Osteoblast (primary cell): ENCODE data around the gene ZXDC. TPM values are rescaled to one million over a fixed set of nuclear protein-coding genes. Genes with fewer than 3 reads are reported as not detected.

Experiments used
- DNase-seq: peaks from one replicate; pipeline ENCODE4 v3.0.0; 2011; ENCODE audit warnings: low spot score, mixed read lengths; ENCODE audit not compliant: insufficient read length; ENCODE audit errors: missing footprints
- H2AFZ ChIP-seq: 2 replicates; pipeline ENCODE4 v1.6.0; 2011; ENCODE audit warnings: mild to moderate bottlenecking, low read length
- H3K27ac ChIP-seq: 2 replicates; pipeline ENCODE4 v1.5.1; 2011; ENCODE audit warnings: mild to moderate bottlenecking, low read depth, low read length, moderate library complexity
- H3K27me3 ChIP-seq: 2 replicates; pipeline ENCODE4 v1.6.0; 2012; ENCODE audit warnings: mild to moderate bottlenecking, control low read depth, inconsistent platforms, low read length, moderate library complexity; ENCODE audit not compliant: insufficient read depth
- H3K36me3 ChIP-seq: 2 replicates; pipeline ENCODE4 v1.5.1; 2011; ENCODE audit warnings: mild to moderate bottlenecking, low read length, control low read depth, moderate library complexity; ENCODE audit not compliant: insufficient read depth
- H3K4me1 ChIP-seq: 2 replicates; pipeline ENCODE4 v1.5.1; 2011; ENCODE audit warnings: mild to moderate bottlenecking, low read length, control low read depth, moderate library complexity; ENCODE audit not compliant: insufficient read depth
- H3K4me2 ChIP-seq: 2 replicates; pipeline ENCODE4 v1.6.0; 2011; ENCODE audit warnings: mild to moderate bottlenecking, low read length; ENCODE audit not compliant: insufficient read depth
- H3K4me3 ChIP-seq: fragments of 200-600 bp; sonication (generic); 3 replicates; pipeline ENCODE4 v1.5.1; 2012; ENCODE audit warnings: mild to moderate bottlenecking, low read length, inconsistent platforms; ENCODE audit not compliant: insufficient read depth
- H3K79me2 ChIP-seq: 2 replicates; pipeline ENCODE4 v1.6.0; 2012; ENCODE audit warnings: mild to moderate bottlenecking, low read length, control low read depth, inconsistent platforms; ENCODE audit not compliant: insufficient read depth
- H3K9me3 ChIP-seq: 2 replicates; pipeline ENCODE4 v1.5.1; 2011; ENCODE audit warnings: low read depth, low read length, control low read depth
- H4K20me1 ChIP-seq: 2 replicates; pipeline ENCODE4 v1.6.0; 2012; ENCODE audit warnings: mild to moderate bottlenecking, low read length, control low read depth; ENCODE audit not compliant: insufficient read depth
- total RNA-seq: library from RNA; depleted of rRNA; stranded (reverse); fragments of >200 nt; gene quantifications from 2 replicates; pipeline ENCODE4 v1.2.3, GENCODE V29; 2012
- TF ChIP-seq, protein P1 (sequence below): IDR thresholded peaks from 2 replicates; pipeline ENCODE4 v1.5.1; 2011; ENCODE audit warnings: mild to moderate bottlenecking, low read depth, low read length, moderate library complexity; ENCODE audit errors: extremely low read depth

The ZXDC gene
- total RNA-seq, 1 donor = 27.1 TPM

DNA sequence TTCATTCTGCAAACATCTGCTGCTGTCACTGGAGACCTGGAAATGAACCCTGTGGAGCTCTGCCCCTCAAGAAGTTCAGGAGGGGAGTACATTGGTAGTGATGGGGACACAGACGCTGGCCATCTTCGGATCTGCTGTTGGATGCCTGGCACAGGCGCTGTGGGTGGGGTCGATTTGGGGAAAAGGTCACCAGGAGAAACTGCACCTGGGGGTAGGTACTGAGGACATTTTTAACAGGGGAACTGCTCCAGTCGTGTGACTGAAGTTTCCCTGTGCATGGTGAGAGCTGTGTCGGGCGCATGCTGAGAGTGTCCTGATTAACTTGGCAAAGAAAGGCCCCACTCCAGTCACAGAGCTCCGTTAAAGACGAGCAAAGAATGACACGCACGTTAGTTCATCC is 38.5 kb upstream of the ZXDC start:
- H4K20me1 ChIP-seq = no peaks in the 10 kb centered on the region
- no peak overlapping the region for H3K4me3 ChIP-seq
- no peaks in the 10 kb centered on the region for H3K79me2 ChIP-seq
- no peaks in the 10 kb centered on the region for H3K9me3 ChIP-seq
- no peaks in the 10 kb centered on the region for H3K27me3 ChIP-seq
- DNase-seq = peak; percentile 17
- H3K27ac ChIP-seq = no peak overlapping the region
- no peak overlapping the region for H2AFZ ChIP-seq
- H3K36me3 ChIP-seq = no peaks in the 10 kb centered on the region
- no peak overlapping the region for H3K4me2 ChIP-seq
- no peaks in the 10 kb centered on the region for H3K4me1 ChIP-seq
- TF ChIP-seq, protein P1, sequence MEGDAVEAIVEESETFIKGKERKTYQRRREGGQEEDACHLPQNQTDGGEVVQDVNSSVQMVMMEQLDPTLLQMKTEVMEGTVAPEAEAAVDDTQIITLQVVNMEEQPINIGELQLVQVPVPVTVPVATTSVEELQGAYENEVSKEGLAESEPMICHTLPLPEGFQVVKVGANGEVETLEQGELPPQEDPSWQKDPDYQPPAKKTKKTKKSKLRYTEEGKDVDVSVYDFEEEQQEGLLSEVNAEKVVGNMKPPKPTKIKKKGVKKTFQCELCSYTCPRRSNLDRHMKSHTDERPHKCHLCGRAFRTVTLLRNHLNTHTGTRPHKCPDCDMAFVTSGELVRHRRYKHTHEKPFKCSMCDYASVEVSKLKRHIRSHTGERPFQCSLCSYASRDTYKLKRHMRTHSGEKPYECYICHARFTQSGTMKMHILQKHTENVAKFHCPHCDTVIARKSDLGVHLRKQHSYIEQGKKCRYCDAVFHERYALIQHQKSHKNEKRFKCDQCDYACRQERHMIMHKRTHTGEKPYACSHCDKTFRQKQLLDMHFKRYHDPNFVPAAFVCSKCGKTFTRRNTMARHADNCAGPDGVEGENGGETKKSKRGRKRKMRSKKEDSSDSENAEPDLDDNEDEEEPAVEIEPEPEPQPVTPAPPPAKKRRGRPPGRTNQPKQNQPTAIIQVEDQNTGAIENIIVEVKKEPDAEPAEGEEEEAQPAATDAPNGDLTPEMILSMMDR = no peak

DNA sequence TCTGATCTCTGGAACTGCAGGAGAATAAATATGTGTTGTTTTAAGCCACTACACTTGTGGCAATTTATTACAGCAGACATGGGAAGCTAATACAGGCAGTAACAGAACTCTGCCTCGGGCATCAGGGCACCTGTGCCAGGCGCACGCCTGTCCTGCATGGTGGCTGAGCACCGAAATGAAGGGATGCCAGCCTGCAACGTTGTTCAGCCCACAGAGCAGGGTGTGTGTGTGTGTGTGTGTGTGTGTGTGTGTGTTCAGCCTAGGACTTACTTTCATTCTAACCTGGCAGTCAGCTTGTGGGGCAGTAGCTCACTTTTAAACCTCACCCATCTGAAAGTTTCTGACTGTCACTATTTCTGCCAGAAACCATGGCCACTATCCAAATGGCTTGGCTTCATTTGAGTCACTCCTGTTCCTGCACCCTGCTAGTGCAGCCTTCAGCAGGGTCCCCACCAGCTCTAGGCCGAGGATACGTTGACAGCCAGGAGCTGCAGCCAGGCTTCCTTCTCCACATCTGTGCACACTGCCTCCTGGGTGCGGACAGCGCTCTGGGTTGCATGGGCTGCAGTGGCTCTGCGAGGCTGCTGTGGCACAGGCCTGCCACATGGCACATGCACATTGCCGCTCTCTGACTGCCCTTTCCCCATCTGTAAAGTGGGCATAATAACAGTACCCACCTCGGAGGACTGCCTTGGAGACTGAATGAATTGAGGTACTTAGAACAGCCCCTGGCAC is 37.4 kb upstream of the ZXDC start:
- Histone ChIP-seq H2AFZ (no peak overlapping the region), H3K4me2 (no peak overlapping the region), H3K4me1 (no peaks in the 10 kb centered on the region), H3K27me3 (no peaks in the 10 kb centered on the region), H3K79me2 (no peaks in the 10 kb centered on the region), H3K4me3 (no peak overlapping the region), H4K20me1 (no peaks in the 10 kb centered on the region), H3K9me3 (no peaks in the 10 kb centered on the region), H3K36me3 (no peaks in the 10 kb centered on the region), H3K27ac (no peak overlapping the region)
- DNase-seq = peak; percentile 51
- TF ChIP-seq, protein P1 = no peak

DNA sequence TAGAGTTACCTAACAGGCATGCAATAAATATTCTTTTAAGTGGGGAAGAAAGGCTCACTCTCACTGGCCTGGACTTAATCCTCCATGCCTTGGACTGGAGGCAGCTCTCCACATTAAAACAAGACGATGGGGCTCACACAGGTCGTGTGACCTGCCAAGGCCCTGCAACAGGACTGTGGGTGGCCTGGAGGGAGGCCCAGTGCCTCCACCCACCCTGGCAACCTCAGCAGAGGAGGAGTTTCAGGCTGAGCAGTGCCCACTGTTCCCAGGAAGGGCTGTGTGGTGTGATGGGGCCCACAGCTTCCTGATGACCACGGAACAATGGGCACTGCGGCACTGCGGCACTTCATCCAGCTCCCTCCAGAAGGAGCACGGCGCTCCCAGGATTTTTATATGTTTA is 36.3 kb upstream of the ZXDC start:
- H3K4me1 ChIP-seq = no peaks in the 10 kb centered on the region
- H3K27ac ChIP-seq = no peak overlapping the region
- H3K27me3 ChIP-seq = no peaks in the 10 kb centered on the region
- peak; percentile 44 for DNase-seq
- H3K79me2 ChIP-seq = no peaks in the 10 kb centered on the region
- H3K9me3 ChIP-seq = no peaks in the 10 kb centered on the region
- peak overlapping the region; percentile 44 for H2AFZ ChIP-seq
- no peak overlapping the region for H3K4me3 ChIP-seq
- no peaks in the 10 kb centered on the region for H3K36me3 ChIP-seq
- no peak overlapping the region for H3K4me2 ChIP-seq
- TF ChIP-seq, protein P1 = no peak
- no peaks in the 10 kb centered on the region for H4K20me1 ChIP-seq

DNA sequence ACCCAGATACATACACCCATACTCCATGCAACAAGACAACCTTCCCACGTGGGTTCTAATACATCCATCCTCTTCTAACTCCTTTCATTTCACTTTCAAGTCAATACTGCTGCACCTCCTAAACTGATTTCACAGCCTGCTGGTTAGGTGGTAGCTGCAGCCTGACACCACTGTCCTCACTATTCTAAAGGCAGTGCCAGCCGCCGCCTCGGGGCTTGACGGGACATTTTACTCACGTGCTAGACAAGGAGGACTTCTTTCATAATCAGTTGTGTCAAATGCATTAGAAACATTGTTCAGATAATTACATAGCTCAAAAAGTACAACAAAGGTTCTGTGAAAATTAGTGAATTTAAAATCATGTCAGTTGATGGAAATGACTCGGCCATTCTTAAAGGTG is 35.6 kb upstream of the ZXDC start:
- TF ChIP-seq, protein P1 = no peak
- Histone ChIP-seq H4K20me1 (no peaks in the 10 kb centered on the region), H3K4me2 (no peak overlapping the region), H3K27ac (no peak overlapping the region), H3K9me3 (no peaks in the 10 kb centered on the region), H3K27me3 (peaks cover 4% of the 10 kb centered on the region), H3K4me1 (no peaks in the 10 kb centered on the region), H3K36me3 (no peaks in the 10 kb centered on the region), H3K79me2 (no peaks in the 10 kb centered on the region), H2AFZ (no peak overlapping the region), H3K4me3 (no peak overlapping the region)
- DNase-seq = peak; percentile 30
